HL-60 (cell line): ENCODE measurements around the gene COL18A1.

Experiments used
- CTCF ChIP-seq: IDR thresholded peaks from one replicate; pipeline ENCODE4 v1.5.1; 2011; ENCODE audit warnings: low read length, control low read depth, inconsistent platforms; ENCODE audit not compliant: insufficient read depth
- GABPA ChIP-seq: IDR thresholded peaks from 2 replicates; pipeline ENCODE4 v1.6.1; 2012; ENCODE audit warnings: low read depth
- POLR2AphosphoS5 ChIP-seq: IDR thresholded peaks from 2 replicates; pipeline ENCODE4 v1.6.1; 2012; ENCODE audit warnings: low read depth
- REST ChIP-seq: IDR thresholded peaks from 2 replicates; pipeline ENCODE4 v1.6.1; 2012; ENCODE audit warnings: low read depth; ENCODE audit not compliant: insufficient replicate concordance

- TF ChIP-seq CTCF (no peak), POLR2AphosphoS5 (no peak), GABPA (no peak), REST (no peak)
Measured at GRCh38 chr21:45461369-45461750, 56.4 kb downstream of the COL18A1 start.
